HepG2 (cell line): Measurements from ENCODE around the gene PCGF3. TPM values are rescaled to one million over a fixed set of nuclear protein-coding genes. Genes with fewer than 3 reads are reported as not detected.

Source experiments
- ATAC-seq: fragments of 200-7000 bp; cut with Tn5 transposase; 3 replicates; pipeline ENCODE4 v1.9.1; 2020; ENCODE audit warnings: mild to moderate bottlenecking, moderate library complexity
- BruUV-seq: library from RNA; stranded (reverse); fragments of 400-500 nt; replicated peaks from 2 replicates; lab custom pipeline; 2021; lab: Mats Ljungman, UMichigan
- CTCF ChIA-PET: fragments of 300-600 bp; formaldehyde crosslinking; extraction: SDS; loops from one replicate; lab custom pipeline; 2021; ENCODE audit warnings: low total read pairs, inconsistent platforms, low intra/inter-chr PET ratio; lab: Yijun Ruan, JAX
- POLR2A ChIA-PET: fragments of 350-600 bp; sonication (Branson Sonifier 250); formaldehyde crosslinking; loops from one replicate; lab custom pipeline; 2020; ENCODE audit warnings: antibody characterized with exemption, inconsistent platforms; lab: Yijun Ruan, JAX
- DNase-seq: peaks from one replicate; pipeline ENCODE4 v3.0.0-alpha.2; 2015; ENCODE audit warnings: low spot score
- FAIRE-seq: peaks from 3 replicates; lab custom pipeline; 2011; peaks lifted over from hg19 to GRCh38; lab: Jason Lieb, UNC
- H2AFZ ChIP-seq: one replicate; pipeline ENCODE4 v1.6.1; 2011; ENCODE audit warnings: low read length, inconsistent platforms
- H3K27ac ChIP-seq: fragments of 300-600 bp; 3 replicates; pipeline ENCODE4 v1.8.0; 2011; ENCODE audit warnings: mixed run types, mild to moderate bottlenecking, mixed read lengths, low read length, inconsistent platforms; ENCODE audit not compliant: insufficient read depth; ENCODE audit errors: extremely low read length
- H3K27me3 ChIP-seq, 2 experiments: fragments of 200-600 bp in 1 of 2; 2 replicates in 1 of 2; 3 replicates in 1 of 2; pipeline versions ENCODE4 v1.6.0 to v1.8.0; 2011; ENCODE audit warnings: low read length in 2 of 2, mild to moderate bottlenecking in 2 of 2, moderate library complexity in 2 of 2, inconsistent platforms in 1 of 2; ENCODE audit not compliant: insufficient read depth in 2 of 2, control insufficient read depth in 1 of 2
- H3K36me3 ChIP-seq, 2 experiments: fragments of 200-600 bp in 1 of 2; replicated peaks in 1 of 2; 2 replicates in 1 of 2; 3 replicates in 1 of 2; pipeline versions ENCODE4 v1.5.1 to v1.8.0; 2011; ENCODE audit warnings: low read length in 2 of 2, inconsistent platforms in 1 of 2; ENCODE audit not compliant: insufficient read depth in 2 of 2, control insufficient read depth in 1 of 2
- H3K4me1 ChIP-seq: 2 replicates; pipeline ENCODE4 v1.5.1; 2012; ENCODE audit warnings: low read length, inconsistent platforms; ENCODE audit not compliant: insufficient read depth
- H3K4me2 ChIP-seq: 2 replicates; pipeline ENCODE4 v1.6.0; 2011; ENCODE audit warnings: low read depth, low read length, inconsistent platforms
- H3K4me3 ChIP-seq, 3 experiments: fragments of 200-600 bp in 1 of 3; sonication (generic), shearing (Covaris generic) in 1 of 3; replicated peaks in 1 of 3; 2 replicates each; pipeline ENCODE4 v1.5.1; 2011 to 2016; ENCODE audit warnings: low read length in 3 of 3, inconsistent platforms in 2 of 3, low read depth in 2 of 3, mild to moderate bottlenecking in 2 of 3, control low read depth in 1 of 3, mixed read lengths in 1 of 3; ENCODE audit not compliant: insufficient read depth in 1 of 3
- H3K79me2 ChIP-seq: one replicate; pipeline ENCODE4 v1.6.1; 2011; ENCODE audit warnings: low read length, inconsistent platforms; ENCODE audit not compliant: insufficient read depth
- H3K9ac ChIP-seq: 2 replicates; pipeline ENCODE4 v1.6.0; 2011; ENCODE audit warnings: mild to moderate bottlenecking, low read depth, low read length, inconsistent platforms; ENCODE audit not compliant: insufficient read depth
- H3K9me3 ChIP-seq: 2 replicates; pipeline ENCODE4 v1.5.1; 2012; ENCODE audit warnings: mild to moderate bottlenecking, low read length
- H4K20me1 ChIP-seq: 2 replicates; pipeline ENCODE4 v1.6.0; 2011; ENCODE audit warnings: inconsistent platforms, mild to moderate bottlenecking, low read length, moderate library complexity; ENCODE audit not compliant: insufficient read depth
- AGO2 ChIP-seq: fragments of 200-400 bp; formaldehyde crosslinking; optimal IDR thresholded peaks from 2 replicates; pipeline ENCODE3; 2017; ENCODE audit warnings: mild to moderate bottlenecking, low read depth, low read length, moderate library complexity
- BRCA1 ChIP-seq: sonication (generic); formaldehyde crosslinking; IDR thresholded peaks from 2 replicates; pipeline ENCODE4 v1.4.0; 2020; ENCODE audit warnings: missing genetic modification reagents
- CENPX ChIP-seq: sonication (generic); formaldehyde crosslinking; IDR thresholded peaks from 2 replicates; pipeline ENCODE4 v1.9.0; 2021; ENCODE audit warnings: mild to moderate bottlenecking, missing genetic modification reagents, moderate library complexity
- CTCF ChIP-seq: sonication (generic); formaldehyde crosslinking; IDR thresholded peaks from 2 replicates; pipeline ENCODE4 v1.5.0; 2020; ENCODE audit warnings: mild to moderate bottlenecking, missing genetic modification reagents, moderate library complexity
- GABPB1 ChIP-seq: IDR thresholded peaks from 2 replicates; pipeline ENCODE4 v1.6.1; 2016; ENCODE audit warnings: mild to moderate bottlenecking, missing genetic modification reagents, moderate library complexity, missing compliant biosample characterization
- MTERF4 ChIP-seq: sonication (generic); formaldehyde crosslinking; IDR thresholded peaks from 2 replicates; pipeline ENCODE4 v1.8.0; 2023; ENCODE audit warnings: mild to moderate bottlenecking, missing genetic modification reagents
- UBTF ChIP-seq: sonication (generic); formaldehyde crosslinking; IDR thresholded peaks from 2 replicates; pipeline ENCODE4 v1.4.0; 2020; ENCODE audit warnings: mild to moderate bottlenecking, missing genetic modification reagents
- ZFX ChIP-seq: sonication (generic); formaldehyde crosslinking; IDR thresholded peaks from 2 replicates; pipeline ENCODE4 v1.4.0; 2020; ENCODE audit warnings: mild to moderate bottlenecking, low read depth, missing genetic modification reagents, moderate library complexity
- ZNF687 ChIP-seq: sonication (generic); formaldehyde crosslinking; IDR thresholded peaks from 2 replicates; pipeline ENCODE4 v1.5.1; 2020; ENCODE audit warnings: mild to moderate bottlenecking, missing genetic modification reagents, moderate library complexity
- WGBS: methylation state at CpG from one replicate; pipeline ENCODE4 v1.1.6; 2017; ENCODE audit warnings: low lambda C conversion rate; 5-methylcytosine and 5-hydroxymethylcytosine counted together
- in situ Hi-C: cut with HindIII; loops from 2 replicates; pipeline ENCODE4 v1.10.0; 2017; ENCODE audit warnings: low pct_unique_long_range_greater_than_20kb; ENCODE audit not compliant: extremely low pct_ligation_motif_present
- intact Hi-C: fragments of 100-400 bp; cut with micrococcal nuclease; formaldehyde crosslinking; loops from one replicate; pipeline ENCODE4 v1.10.0; 2022; ENCODE audit not compliant: unreplicated experiment
- polyA plus RNA-seq, 8 experiments: library from polyadenylated mRNA; depleted of rRNA in 3 of 8; stranded (reverse) in 7 of 8; unstranded in 1 of 8; fragments of >200 nt; fragmentation: Illumina TruSeq in 4 of 8; extraction: Trizol in 4 of 8; gene quantifications; 2 replicates each; pipeline versions ENCODE4 v1.2.1 to v1.2.3, GENCODE V29; 2011 to 2016; ENCODE audit warnings: low read depth in 4 of 8, missing spikeins in 1 of 8, mixed read lengths in 1 of 8; ENCODE audit not compliant: insufficient read depth in 1 of 8
- total RNA-seq, 5 experiments: library from RNA; depleted of rRNA; stranded (reverse); fragments of >200 nt; fragmentation: Illumina TruSeq; extraction: Trizol; gene quantifications; 2 replicates each; pipeline ENCODE4 v1.2.3, GENCODE V29; 2016; ENCODE audit warnings: low read depth in 1 of 5

Gene PCGF3
- total and polyA plus RNA-seq, 2 of the 13 experiments (the other 11 are each of a cell fraction or from before 2014, with no cell fraction given): 28.6 to 66.2 TPM

- no peaks in the 10 kb centered on the region for H3K79me2 ChIP-seq
These were observed 85.7 kb downstream of the PCGF3 start for GRCh38 chr4:791252-791897.

More at GRCh38 chr4:791252-791897, 85.7 kb downstream of the PCGF3 start:
- Histone ChIP-seq H3K4me3 (no peak overlapping the region; a peak in 1 of 6 replicates), H3K27ac (no peak overlapping the region), H4K20me1 (no peaks in the 10 kb centered on the region), H3K9me3 (no peaks in the 10 kb centered on the region), H3K9ac (no peak overlapping the region), H3K4me1 (peaks cover 28% of the 10 kb centered on the region), H3K36me3 (no peaks in the 10 kb centered on the region), H2AFZ (no peak overlapping the region), H3K27me3 (peaks cover 19 to 87% of the 10 kb centered on the region in 2 experiments), H3K4me2 (peak overlapping the region; percentile 27; the same call in 1 of the 2 replicates)
- ATAC-seq (0 out of 3 replicates have a peak, but pooled peaks have one; percentile 1), FAIRE-seq (no peak), DNase-seq (no peak)
- CTCF ChIA-PET: no interaction called here
- in situ Hi-C loops (no loop called here), intact Hi-C loops (no loop called here)
- POLR2A ChIA-PET: interaction anchor here (1.0 kb wide), 1 partner anchor 10 kb away, joined by 3 read pairs; no protein-coding TSS in a partner anchor
- WGBS: 23% methylated on average over 6 of the region's 29 CpGs
- BruUV-seq: no TSS peak
- TF ChIP-seq ZNF687 (CRISPR knock-in tag) (peak; percentile 28; the same call in 1 of the 2 replicates), ZFX (peak; percentile 31; the same call in 1 of the 2 replicates), GABPB1 (CRISPR knock-in tag) (peak; percentile 48; the same call in 1 of the 2 replicates), BRCA1 (no peak), CENPX (CRISPR knock-in tag) (no peak), MTERF4 (CRISPR knock-in tag) (no peak), AGO2 (peak; percentile 24), UBTF (peak; percentile 12; the same call in 1 of the 2 replicates), CTCF (CRISPR knock-in tag) (peak; percentile 30; the same call in 1 of the 2 replicates)
